Peyer's patch (tissue), 4 donors: Measurements from ENCODE around the gene BEND5.

ENCODE experiments used
- CTCF ChIP-seq, 6 experiments: fragments of 450-650 bp in 4 of 6; fragments of 200-600 bp in 2 of 6; sonication (generic) in 1 of 6; IDR thresholded peaks; one replicate each; pipeline ENCODE4 v1.5.1; 2017 to 2019; ENCODE audit warnings: antibody characterized with exemption in 6 of 6, mild to moderate bottlenecking in 3 of 6, moderate library complexity in 1 of 6
- POLR2A ChIP-seq, 2 donors: fragments of 450-650 bp; IDR thresholded peaks; one replicate each; pipeline ENCODE4 v1.5.1; 2017; ENCODE audit warnings: antibody characterized with exemption in 2 of 2, mild to moderate bottlenecking in 2 of 2, moderate library complexity in 2 of 2

DNA sequence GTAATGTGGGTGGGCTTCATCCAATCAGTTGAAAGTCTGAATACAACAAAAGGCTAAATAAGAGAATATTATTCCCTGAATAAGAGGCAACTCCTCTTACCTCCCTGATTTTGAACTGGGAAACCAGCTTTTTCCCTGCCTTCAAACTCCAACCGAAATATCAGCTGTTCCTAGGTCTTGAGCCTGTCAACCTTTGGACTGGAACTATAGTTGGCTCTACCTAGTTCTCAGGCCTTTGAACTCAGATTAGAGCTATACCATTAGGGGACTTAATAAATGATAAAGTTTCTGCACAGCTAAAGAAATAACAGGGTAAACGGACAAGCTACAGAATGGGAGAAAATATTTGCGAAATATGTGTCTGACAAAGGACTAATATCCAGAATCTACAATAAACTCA lies 43.8 kb upstream of the BEND5 start:
- TF ChIP-seq CTCF (IDR thresholded peaks at IDR 0.05) (no peak), POLR2A (IDR thresholded peaks at IDR 0.05) (no peak)
